K562 (cell line): Measurements from ENCODE around the gene ETNK2. TPM values are rescaled to one million over a fixed set of nuclear protein-coding genes. Genes with fewer than 3 reads are reported as not detected.

ENCODE experiments used
- BACH1 ChIP-seq: fragments of 200-800 bp; sonication (Bioruptor generic); IDR thresholded peaks from 2 replicates; pipeline ENCODE4 v1.6.1; 2016; ENCODE audit warnings: missing genetic modification characterization, missing compliant biosample characterization
- CCNT2 ChIP-seq: IDR thresholded peaks from 2 replicates; pipeline ENCODE4 v1.6.1; 2011; ENCODE audit warnings: borderline replicate concordance, low read depth, mild to moderate bottlenecking, moderate library complexity, mixed read lengths, low read length; ENCODE audit not compliant: insufficient read length; ENCODE audit errors: extremely low read depth
- DACH1 ChIP-seq: fragments of 450-650 bp; IDR thresholded peaks from 2 replicates; pipeline ENCODE4 v1.6.1; 2018; ENCODE audit not compliant: partially characterized antibody
- GATAD2B ChIP-seq: fragments of 450-650 bp; IDR thresholded peaks from 2 replicates; pipeline ENCODE4 v1.6.1; 2017; ENCODE audit warnings: mild to moderate bottlenecking, borderline replicate concordance
- MCM2 ChIP-seq: fragments of 450-650 bp; IDR thresholded peaks from 2 replicates; pipeline ENCODE4 v1.6.1; 2017; ENCODE audit warnings: low read depth, mild to moderate bottlenecking
- PTTG1 ChIP-seq: fragments of 450-650 bp; IDR thresholded peaks from 2 replicates; pipeline ENCODE4 v1.6.1; 2016; ENCODE audit warnings: low read depth, mild to moderate bottlenecking, missing genetic modification characterization, missing compliant biosample characterization
- TCFL5 ChIP-seq: fragments of 250-450 bp; sonication (Bioruptor Pico); conservative IDR thresholded peaks from 2 replicates; pipeline ENCODE4 v1.6.1; 2021; ENCODE audit warnings: mild to moderate bottlenecking, moderate library complexity, matching md5 sums
- TRIM24 ChIP-seq, 2 experiments: fragments of 450-650 bp; IDR thresholded peaks; 2 replicates each; pipeline ENCODE4 v1.6.1; 2016
- XRCC3 ChIP-seq: fragments of 450-650 bp; IDR thresholded peaks from 2 replicates; pipeline ENCODE4 v1.6.1; 2017; ENCODE audit warnings: mild to moderate bottlenecking, moderate library complexity
- ZNF282 ChIP-seq: sonication (generic); formaldehyde crosslinking; IDR thresholded peaks from 2 replicates; pipeline ENCODE4 v1.8.1; 2023; ENCODE audit warnings: missing genetic modification reagents
- ZNF41 ChIP-seq: fragments of 250-450 bp; sonication (Bioruptor Pico); conservative IDR thresholded peaks from 2 replicates; pipeline ENCODE4 v1.4.0; 2020; ENCODE audit warnings: mild to moderate bottlenecking
- ZSCAN29 ChIP-seq: fragments of 450-650 bp; IDR thresholded peaks from 2 replicates; pipeline ENCODE4 v1.6.1; 2017
- polyA plus RNA-seq, 8 experiments: library from polyadenylated mRNA; depleted of rRNA in 4 of 8; stranded (reverse) in 5 of 8; unstranded in 3 of 8; fragments of >200 nt; fragmentation: Nextera tagmentation in 2 of 8; fragmentation: Illumina TruSeq in 1 of 8; extraction: Ambion mirVana in 2 of 8; extraction: Trizol in 1 of 8; gene quantifications; 2 replicates each; pipeline versions ENCODE4 v1.2.1 to v1.2.3, GENCODE V29; 2011 to 2014; ENCODE audit warnings: inconsistent platforms in 1 of 8, missing spikeins in 1 of 8
- total RNA-seq, 7 experiments: library from RNA; depleted of rRNA in 6 of 7; stranded (reverse); fragments of >200 nt in 6 of 7; fragmentation: Illumina TruSeq in 2 of 7; extraction: Trizol in 2 of 7; gene quantifications; 2 replicates each; pipeline versions ENCODE4 v1.2.1 to v1.2.3, GENCODE V29; 2011 to 2021; ENCODE audit warnings: low replicate concordance in 1 of 7
- TF ChIP-seq, protein P1 (sequence below), 3 experiments: fragments of 200-800 bp in 1 of 3; fragments of 250-450 bp in 1 of 3; fragments of 450-650 bp in 1 of 3; sonication (Bioruptor Pico) in 1 of 3; sonication (Bioruptor generic) in 1 of 3; formaldehyde crosslinking in 1 of 3; IDR thresholded peaks; 2 replicates each; pipeline versions ENCODE4 v1.6.1 to v1.8.0; 2016 to 2022; ENCODE audit warnings: mild to moderate bottlenecking in 2 of 3, missing genetic modification characterization in 2 of 3, missing compliant biosample characterization in 1 of 3, moderate library complexity in 1 of 3
- TF ChIP-seq, protein P2 (sequence below): sonication (generic); formaldehyde crosslinking; IDR thresholded peaks from 2 replicates; pipeline ENCODE4 v1.8.0; 2022; ENCODE audit warnings: mild to moderate bottlenecking, missing genetic modification reagents
- TF ChIP-seq, protein P3 (sequence below): fragments of 250-450 bp; sonication (Bioruptor Pico); IDR thresholded peaks from 2 replicates; pipeline ENCODE4 v1.8.0; 2021; ENCODE audit warnings: mild to moderate bottlenecking, moderate library complexity
- TF ChIP-seq, protein P4 (sequence below): fragments of 450-650 bp; formaldehyde crosslinking; IDR thresholded peaks from 2 replicates; pipeline ENCODE4 v1.4.0; 2022; ENCODE audit warnings: mild to moderate bottlenecking, moderate library complexity
- TF ChIP-seq, protein P5 (sequence below): fragments of 450-650 bp; IDR thresholded peaks from 2 replicates; pipeline ENCODE4 v1.7.1; 2018; ENCODE audit warnings: mild to moderate bottlenecking, low read depth; ENCODE audit not compliant: partially characterized antibody
- TF ChIP-seq, protein P6 (sequence below): fragments of 450-650 bp; IDR thresholded peaks from 2 replicates; pipeline ENCODE4 v1.6.1; 2016; ENCODE audit warnings: antibody characterized with exemption

ETNK2 gene
- total and polyA plus RNA-seq, 9 of the 15 experiments (the other 6 are each of a cell fraction or from before 2014, with no cell fraction given) = 0.03 to 0.38 (median 0.13) TPM; not detected in 4

DNA sequence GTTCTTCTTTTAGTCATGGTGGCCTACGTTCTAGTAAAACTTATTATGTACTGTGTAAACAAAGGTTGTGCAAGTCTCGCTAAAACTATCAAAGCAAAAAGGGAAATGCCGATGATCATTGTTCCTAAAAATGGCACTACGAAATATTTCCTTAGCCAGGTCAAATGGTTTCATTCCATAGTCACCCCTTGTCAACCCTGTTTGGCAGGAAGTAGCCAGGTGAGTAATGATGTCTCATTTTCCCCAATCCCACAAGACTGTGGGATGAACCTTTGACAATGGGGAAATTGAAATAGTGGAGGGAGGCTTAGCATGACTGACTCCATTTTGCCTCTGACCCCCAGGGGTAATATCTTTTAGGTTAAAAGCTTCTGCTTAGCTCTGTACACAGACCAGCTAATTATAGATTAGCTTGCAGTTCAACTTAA, 19.9 kb upstream of the ETNK2 start (continued):
- TF ChIP-seq, protein P1, sequence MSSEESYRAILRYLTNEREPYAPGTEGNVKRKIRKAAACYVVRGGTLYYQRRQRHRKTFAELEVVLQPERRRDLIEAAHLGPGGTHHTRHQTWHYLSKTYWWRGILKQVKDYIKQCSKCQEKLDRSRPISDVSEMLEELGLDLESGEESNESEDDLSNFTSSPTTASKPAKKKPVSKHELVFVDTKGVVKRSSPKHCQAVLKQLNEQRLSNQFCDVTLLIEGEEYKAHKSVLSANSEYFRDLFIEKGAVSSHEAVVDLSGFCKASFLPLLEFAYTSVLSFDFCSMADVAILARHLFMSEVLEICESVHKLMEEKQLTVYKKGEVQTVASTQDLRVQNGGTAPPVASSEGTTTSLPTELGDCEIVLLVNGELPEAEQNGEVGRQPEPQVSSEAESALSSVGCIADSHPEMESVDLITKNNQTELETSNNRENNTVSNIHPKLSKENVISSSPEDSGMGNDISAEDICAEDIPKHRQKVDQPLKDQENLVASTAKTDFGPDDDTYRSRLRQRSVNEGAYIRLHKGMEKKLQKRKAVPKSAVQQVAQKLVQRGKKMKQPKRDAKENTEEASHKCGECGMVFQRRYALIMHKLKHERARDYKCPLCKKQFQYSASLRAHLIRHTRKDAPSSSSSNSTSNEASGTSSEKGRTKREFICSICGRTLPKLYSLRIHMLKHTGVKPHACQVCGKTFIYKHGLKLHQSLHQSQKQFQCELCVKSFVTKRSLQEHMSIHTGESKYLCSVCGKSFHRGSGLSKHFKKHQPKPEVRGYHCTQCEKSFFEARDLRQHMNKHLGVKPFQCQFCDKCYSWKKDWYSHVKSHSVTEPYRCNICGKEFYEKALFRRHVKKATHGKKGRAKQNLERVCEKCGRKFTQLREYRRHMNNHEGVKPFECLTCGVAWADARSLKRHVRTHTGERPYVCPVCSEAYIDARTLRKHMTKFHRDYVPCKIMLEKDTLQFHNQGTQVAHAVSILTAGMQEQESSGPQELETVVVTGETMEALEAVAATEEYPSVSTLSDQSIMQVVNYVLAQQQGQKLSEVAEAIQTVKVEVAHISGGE (CRISPR knock-in tag; IDR thresholded peaks at IDR 0.05) = peak in 1 of 3 experiments; percentile 84; a peak in 2 of 6 replicates
- TF ChIP-seq, protein P2, sequence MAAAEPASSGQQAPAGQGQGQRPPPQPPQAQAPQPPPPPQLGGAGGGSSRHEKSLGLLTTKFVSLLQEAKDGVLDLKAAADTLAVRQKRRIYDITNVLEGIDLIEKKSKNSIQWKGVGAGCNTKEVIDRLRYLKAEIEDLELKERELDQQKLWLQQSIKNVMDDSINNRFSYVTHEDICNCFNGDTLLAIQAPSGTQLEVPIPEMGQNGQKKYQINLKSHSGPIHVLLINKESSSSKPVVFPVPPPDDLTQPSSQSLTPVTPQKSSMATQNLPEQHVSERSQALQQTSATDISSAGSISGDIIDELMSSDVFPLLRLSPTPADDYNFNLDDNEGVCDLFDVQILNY = no peak
- TF ChIP-seq MCM2 (no peak), CCNT2 (no peak), PTTG1 (tag) (no peak; the same call in 1 of the 2 replicates), ZSCAN29 (no peak), DACH1 (no peak), GATAD2B (no peak), TRIM24 (IDR thresholded peaks at IDR 0.05) (no peak), TCFL5 (CRISPR knock-in tag) (peak; percentile 87), XRCC3 (no peak), ZNF282 (CRISPR knock-in tag) (no peak), ZNF41 (CRISPR knock-in tag) (peak; percentile 88), BACH1 (tag) (peak; percentile 43; the same call in 1 of the 2 replicates)
- TF ChIP-seq, protein P3, sequence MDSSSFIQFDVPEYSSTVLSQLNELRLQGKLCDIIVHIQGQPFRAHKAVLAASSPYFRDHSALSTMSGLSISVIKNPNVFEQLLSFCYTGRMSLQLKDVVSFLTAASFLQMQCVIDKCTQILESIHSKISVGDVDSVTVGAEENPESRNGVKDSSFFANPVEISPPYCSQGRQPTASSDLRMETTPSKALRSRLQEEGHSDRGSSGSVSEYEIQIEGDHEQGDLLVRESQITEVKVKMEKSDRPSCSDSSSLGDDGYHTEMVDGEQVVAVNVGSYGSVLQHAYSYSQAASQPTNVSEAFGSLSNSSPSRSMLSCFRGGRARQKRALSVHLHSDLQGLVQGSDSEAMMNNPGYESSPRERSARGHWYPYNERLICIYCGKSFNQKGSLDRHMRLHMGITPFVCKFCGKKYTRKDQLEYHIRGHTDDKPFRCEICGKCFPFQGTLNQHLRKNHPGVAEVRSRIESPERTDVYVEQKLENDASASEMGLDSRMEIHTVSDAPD (CRISPR knock-in tag) = no peak
- TF ChIP-seq, protein P4, sequence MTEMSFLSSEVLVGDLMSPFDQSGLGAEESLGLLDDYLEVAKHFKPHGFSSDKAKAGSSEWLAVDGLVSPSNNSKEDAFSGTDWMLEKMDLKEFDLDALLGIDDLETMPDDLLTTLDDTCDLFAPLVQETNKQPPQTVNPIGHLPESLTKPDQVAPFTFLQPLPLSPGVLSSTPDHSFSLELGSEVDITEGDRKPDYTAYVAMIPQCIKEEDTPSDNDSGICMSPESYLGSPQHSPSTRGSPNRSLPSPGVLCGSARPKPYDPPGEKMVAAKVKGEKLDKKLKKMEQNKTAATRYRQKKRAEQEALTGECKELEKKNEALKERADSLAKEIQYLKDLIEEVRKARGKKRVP (CRISPR knock-in tag) = peak; percentile 92
- TF ChIP-seq, protein P5, sequence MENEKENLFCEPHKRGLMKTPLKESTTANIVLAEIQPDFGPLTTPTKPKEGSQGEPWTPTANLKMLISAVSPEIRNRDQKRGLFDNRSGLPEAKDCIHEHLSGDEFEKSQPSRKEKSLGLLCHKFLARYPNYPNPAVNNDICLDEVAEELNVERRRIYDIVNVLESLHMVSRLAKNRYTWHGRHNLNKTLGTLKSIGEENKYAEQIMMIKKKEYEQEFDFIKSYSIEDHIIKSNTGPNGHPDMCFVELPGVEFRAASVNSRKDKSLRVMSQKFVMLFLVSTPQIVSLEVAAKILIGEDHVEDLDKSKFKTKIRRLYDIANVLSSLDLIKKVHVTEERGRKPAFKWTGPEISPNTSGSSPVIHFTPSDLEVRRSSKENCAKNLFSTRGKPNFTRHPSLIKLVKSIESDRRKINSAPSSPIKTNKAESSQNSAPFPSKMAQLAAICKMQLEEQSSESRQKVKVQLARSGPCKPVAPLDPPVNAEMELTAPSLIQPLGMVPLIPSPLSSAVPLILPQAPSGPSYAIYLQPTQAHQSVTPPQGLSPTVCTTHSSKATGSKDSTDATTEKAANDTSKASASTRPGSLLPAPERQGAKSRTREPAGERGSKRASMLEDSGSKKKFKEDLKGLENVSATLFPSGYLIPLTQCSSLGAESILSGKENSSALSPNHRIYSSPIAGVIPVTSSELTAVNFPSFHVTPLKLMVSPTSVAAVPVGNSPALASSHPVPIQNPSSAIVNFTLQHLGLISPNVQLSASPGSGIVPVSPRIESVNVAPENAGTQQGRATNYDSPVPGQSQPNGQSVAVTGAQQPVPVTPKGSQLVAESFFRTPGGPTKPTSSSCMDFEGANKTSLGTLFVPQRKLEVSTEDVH = no peak
- TF ChIP-seq, protein P6, sequence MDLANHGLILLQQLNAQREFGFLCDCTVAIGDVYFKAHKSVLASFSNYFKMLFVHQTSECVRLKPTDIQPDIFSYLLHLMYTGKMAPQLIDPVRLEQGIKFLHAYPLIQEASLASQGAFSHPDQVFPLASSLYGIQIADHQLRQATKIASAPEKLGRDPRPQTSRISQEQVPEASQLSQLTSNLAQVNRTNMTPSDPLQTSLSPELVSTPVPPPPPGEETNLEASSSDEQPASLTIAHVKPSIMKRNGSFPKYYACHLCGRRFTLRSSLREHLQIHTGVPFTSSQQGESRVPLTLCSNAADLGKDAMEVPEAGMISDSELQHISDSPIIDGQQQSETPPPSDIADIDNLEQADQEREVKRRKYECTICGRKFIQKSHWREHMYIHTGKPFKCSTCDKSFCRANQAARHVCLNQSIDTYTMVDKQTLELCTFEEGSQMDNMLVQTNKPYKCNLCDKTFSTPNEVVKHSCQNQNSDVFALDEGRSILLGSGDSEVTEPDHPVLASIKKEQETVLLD = no peak
